ENCODE results near the gene MYH14. TPM values are rescaled to one million over a fixed set of nuclear protein-coding genes. Genes with fewer than 3 reads are reported as not detected.

The MYH14 gene
- total and polyA plus RNA-seq, 2 of the 8 experiments (the other 6 are each of a cell fraction or from before 2014, with no cell fraction given): 17.3 to 28.6 TPM

DNA sequence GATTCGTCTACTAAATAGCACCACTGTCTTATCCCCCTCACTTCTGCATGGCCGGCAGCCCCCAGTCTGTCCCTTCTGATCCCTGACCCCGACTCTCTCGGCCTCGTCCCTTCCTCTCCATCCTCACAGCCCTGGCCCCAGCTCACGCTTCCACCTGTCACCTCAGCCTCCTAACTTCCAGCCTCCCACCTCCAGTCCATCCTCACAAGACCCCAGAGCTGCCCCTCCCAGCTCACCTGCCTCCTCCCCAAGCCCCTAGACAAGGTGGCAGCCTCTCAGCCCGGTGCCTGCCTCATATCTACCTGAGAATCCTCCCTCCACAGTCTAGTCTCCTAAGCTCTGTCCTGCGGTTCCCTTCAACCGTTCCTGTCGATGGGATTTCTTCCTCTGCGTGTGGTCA lies 115.7 kb downstream of the MYH14 start:
- H2AK5ac ChIP-seq (ENCODE audit: low read depth, low read length): no peak overlapping the region
- H3K9ac ChIP-seq (replicated peaks in 1 of 4; ENCODE audit: extremely low read depth in 1 of 4, low read depth in 3 of 4, low read length in 3 of 4): no peak overlapping the region
- no peaks in the 10 kb centered on the region for H3K79me2 ChIP-seq (ENCODE audit: control insufficient read depth in 1 of 2, insufficient read depth in 2 of 2, low read length in 2 of 2)
- peaks cover 3 to 13% (median 5%) of the 10 kb centered on the region in 4 experiments; a peak in 5 of 8 replicates for H3K36me3 ChIP-seq (ENCODE audit: control insufficient read depth in 2 of 4, insufficient read depth in 4 of 4, low read length in 3 of 4)
- H2BK120ac ChIP-seq (replicated peaks; ENCODE audit: low read depth, low read length): no peak overlapping the region
- no peak overlapping the region for H2BK5ac ChIP-seq (ENCODE audit: low read depth, low read length)
- H3K79me1 ChIP-seq (ENCODE audit: low read depth, low read length): peaks cover 1% of the 10 kb centered on the region; the same call in 1 of the 2 replicates
- H3K4me1 ChIP-seq (replicated peaks in 1 of 4; ENCODE audit: control insufficient read depth in 3 of 4, insufficient read depth in 4 of 4, low read length in 3 of 4): peaks cover 0 to 5% (median 0%) of the 10 kb centered on the region in 4 experiments; a peak in 2 of 7 replicates
- no peak overlapping the region for H2BK12ac ChIP-seq (ENCODE audit: low read depth, low read length)
- no peak overlapping the region; the same call in 1 of the 2 replicates for H2BK15ac ChIP-seq (ENCODE audit: low read length)
- peaks cover 7 to 11% of the 10 kb centered on the region in 2 experiments for H4K20me1 ChIP-seq (replicated peaks in 1 of 2; ENCODE audit: control insufficient read depth in 1 of 2, insufficient read depth in 2 of 2, low read length in 2 of 2)
- no peak overlapping the region for H4K8ac ChIP-seq (ENCODE audit: extremely low read depth, insufficient read depth, low read length)
- no peaks in the 10 kb centered on the region for H3K9me3 ChIP-seq (ENCODE audit: insufficient read depth in 2 of 2, low read depth in 1 of 2, low read length in 1 of 2)
- no peak overlapping the region for H2AFZ ChIP-seq (ENCODE audit: low read length)
- TF ChIP-seq BCL11A (IDR thresholded peaks at IDR 0.05; ENCODE audit: low read depth in 2 of 2, low read length in 2 of 2): no peak
- no peak for TF ChIP-seq JUN (IDR thresholded peaks at IDR 0.05; ENCODE audit: low read depth, low read length)
- TF ChIP-seq RFX5 (IDR thresholded peaks at IDR 0.05; ENCODE audit: borderline replicate concordance, low read depth, low read length): no peak
- no peak for TF ChIP-seq RBBP5 (IDR thresholded peaks at IDR 0.05; ENCODE audit: borderline replicate concordance, low read depth, low read length)
- TF ChIP-seq RAD21 (IDR thresholded peaks at IDR 0.05 in 1 of 2, conservative IDR thresholded peaks at IDR 0.05 in 1 of 2; ENCODE audit: low read depth in 2 of 2, low read length in 2 of 2): no peak
- no peak for TF ChIP-seq ZNF274 (IDR thresholded peaks at IDR 0.05; ENCODE audit: borderline replicate concordance, extremely low read depth, low read length)
- no peak for TF ChIP-seq SAP30 (IDR thresholded peaks at IDR 0.05; ENCODE audit: insufficient read depth, insufficient replicate concordance, low read length)
- TF ChIP-seq TBP (IDR thresholded peaks at IDR 0.05; ENCODE audit: low read depth, low read length): no peak
- TF ChIP-seq, protein P1, sequence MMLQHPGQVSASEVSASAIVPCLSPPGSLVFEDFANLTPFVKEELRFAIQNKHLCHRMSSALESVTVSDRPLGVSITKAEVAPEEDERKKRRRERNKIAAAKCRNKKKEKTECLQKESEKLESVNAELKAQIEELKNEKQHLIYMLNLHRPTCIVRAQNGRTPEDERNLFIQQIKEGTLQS (IDR thresholded peaks at IDR 0.05; ENCODE audit: insufficient read depth, low read depth, low read length): no peak
- no peak overlapping the region for H3K4ac ChIP-seq (replicated peaks; ENCODE audit: insufficient read length, low read depth, low read length)
- H3K4me3 ChIP-seq (ENCODE audit: extremely low read depth in 1 of 4, insufficient read depth in 2 of 4, low read depth in 3 of 4, low read length in 4 of 4): no peak overlapping the region
- H3K14ac ChIP-seq (ENCODE audit: insufficient read length): no peak overlapping the region
- FAIRE-seq (no peak), DNase-seq (ENCODE audit: low read depth in 1 of 2, low spot score in 2 of 2) (no peak)
- WGBS, 2 experiments (ENCODE audit: extremely low coverage in 1 of 2, insufficient coverage in 1 of 2, insufficient read length in 1 of 2, insufficient replicate concordance in 2 of 2, low coverage in 1 of 2, low lambda C conversion rate in 2 of 2, missing lambda C conversion rate in 1 of 2): 83% methylated on average over 11 of the region's 11 CpGs; no CpG with 5 or more reads in 1 of the 2 experiments
- peaks cover 8% of the 10 kb centered on the region for H3K23me2 ChIP-seq (ENCODE audit: low read depth, low read length)
- no peak overlapping the region for H3K4me2 ChIP-seq (ENCODE audit: insufficient read depth in 1 of 2, low read depth in 2 of 2, low read length in 2 of 2)
- H3K27me3 ChIP-seq (replicated peaks in 1 of 4; ENCODE audit: control insufficient read depth in 3 of 4, extremely low read depth in 1 of 4, insufficient read depth in 3 of 4, low read length in 3 of 4): no peaks in the 10 kb centered on the region
- H4K91ac ChIP-seq (replicated peaks; ENCODE audit: insufficient read length, low read length): no peak overlapping the region
- no peak overlapping the region for H3K56ac ChIP-seq (replicated peaks; ENCODE audit: insufficient read length, low read depth, low read length)
- H2BK20ac ChIP-seq (ENCODE audit: low read length): no peak overlapping the region
- H3K18ac ChIP-seq (ENCODE audit: extremely low read depth, low read length): no peak overlapping the region
- H3K23ac ChIP-seq (ENCODE audit: insufficient read length): no peak overlapping the region
- ChIA-PET POLR2A (ENCODE audit: partially characterized antibody) (interaction anchor here (0.7 to 4.6 kb wide), 3 partner anchors 10 to 52 kb away, joined by 3 to 40 read pairs (median 3); partner anchors contain the start of gene KCNC3), CTCF (ENCODE audit: partially characterized antibody) (interaction anchor here (1.1 kb wide), 1 partner anchor 9 kb away, joined by 4 read pairs; no protein-coding TSS in a partner anchor)
- no peak overlapping the region for H4K5ac ChIP-seq (ENCODE audit: insufficient read length, low read depth, low read length)
- H3K27ac ChIP-seq (ENCODE audit: low read depth, low read length): no peak overlapping the region
